AG08395 (cell line): ENCODE results near the gene SSTR4.

Experiments used
- DNase-seq: peaks from one replicate; pipeline ENCODE4 v3.0.0; 2012; ENCODE audit warnings: mixed read lengths, low spot score

The SSTR4 gene

GRCh38 chr20:23065266-23066201 lies 30.4 kb downstream of the SSTR4 start:
- no peak for DNase-seq

- no peak for DNase-seq
These were observed 31.7 kb downstream of the SSTR4 start for GRCh38 chr20:23066772-23067171.

- DNase-seq: no peak
These were observed 33.2 kb downstream of the SSTR4 start for GRCh38 chr20:23068283-23068682.

DNA sequence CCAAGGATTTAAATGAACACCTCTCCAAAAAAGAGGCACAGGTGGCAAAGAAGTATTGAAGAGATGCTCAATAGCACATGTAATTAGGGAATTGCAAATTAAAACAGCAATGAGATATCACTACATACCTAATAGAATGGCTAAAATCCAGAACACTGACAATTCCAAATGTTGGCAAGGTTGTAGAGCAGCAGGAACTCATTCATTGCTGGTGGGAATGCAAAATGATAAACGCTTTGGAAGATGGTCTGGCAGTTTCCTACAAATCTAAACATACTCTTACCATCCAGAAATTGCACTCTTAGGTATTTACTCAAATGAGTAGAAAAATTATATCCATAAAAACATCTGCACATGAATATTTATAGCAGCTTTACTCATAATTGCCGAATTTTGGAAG lies 34.0 kb downstream of the SSTR4 start:
- DNase-seq: no peak

DNA sequence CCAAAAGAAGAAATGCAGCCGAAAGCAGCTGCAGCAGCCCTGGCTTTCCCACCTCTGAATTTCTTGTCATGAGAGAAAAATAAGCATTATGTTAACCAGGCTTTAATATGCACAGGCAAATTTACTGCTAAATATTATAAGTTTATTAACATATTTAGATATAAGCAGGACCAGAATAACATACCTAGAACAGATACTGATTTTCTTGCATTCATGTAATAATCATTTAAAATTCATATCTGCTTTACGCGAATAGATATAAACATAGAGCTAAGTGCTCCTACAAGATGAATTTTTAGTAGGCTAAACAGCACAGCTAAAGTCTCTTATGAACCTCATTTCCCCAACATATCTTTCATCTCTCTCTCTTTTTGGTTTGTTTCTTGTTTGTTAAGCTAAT lies 36.3 kb downstream of the SSTR4 start:
- no peak for DNase-seq

GRCh38 chr20:23071996-23072395 lies 36.9 kb downstream of the SSTR4 start:
- no peak for DNase-seq

- no peak for DNase-seq
These were observed 37.9 kb downstream of the SSTR4 start for GRCh38 chr20:23072892-23073586.

DNA sequence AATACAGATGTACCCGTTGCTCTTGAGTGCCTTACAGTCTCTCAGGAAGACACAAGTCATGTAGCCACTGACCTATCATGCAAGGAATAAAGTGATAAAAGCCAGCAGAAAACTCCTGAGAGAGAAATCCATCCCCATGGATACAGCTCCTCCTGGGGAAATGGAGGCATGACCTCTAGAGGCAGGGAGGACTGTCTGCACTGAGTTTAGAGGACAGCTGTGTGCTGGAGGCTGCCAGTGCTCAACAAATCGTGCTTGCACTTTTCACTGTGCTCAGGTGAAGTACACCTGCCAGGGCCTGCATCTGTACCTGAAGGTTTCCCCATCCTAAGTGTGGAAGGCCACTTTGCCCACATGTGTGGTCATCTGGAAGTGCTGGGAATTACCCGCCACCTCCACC lies 38.9 kb downstream of the SSTR4 start:
- DNase-seq: no peak

DNA sequence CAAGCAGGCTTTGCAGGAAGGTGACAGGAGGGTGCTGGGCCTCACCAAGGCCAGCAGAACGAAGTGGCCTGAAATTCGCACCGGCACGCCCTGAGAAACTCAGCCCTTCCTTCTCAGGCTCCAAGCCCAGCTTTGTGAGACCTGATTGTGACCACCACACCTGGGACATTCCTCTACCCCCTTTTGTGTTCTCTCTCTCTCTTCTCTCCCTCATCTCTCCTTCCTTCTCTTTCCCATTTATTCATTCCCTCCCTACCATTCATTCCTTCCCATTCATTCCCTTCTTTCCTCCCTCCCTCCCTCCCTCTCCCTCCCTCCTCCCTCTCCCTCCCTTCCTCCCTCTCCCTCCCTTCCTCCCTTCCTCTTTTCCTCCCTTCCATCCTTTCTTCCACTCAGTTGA lies 42.2 kb downstream of the SSTR4 start:
- DNase-seq: no peak

DNA sequence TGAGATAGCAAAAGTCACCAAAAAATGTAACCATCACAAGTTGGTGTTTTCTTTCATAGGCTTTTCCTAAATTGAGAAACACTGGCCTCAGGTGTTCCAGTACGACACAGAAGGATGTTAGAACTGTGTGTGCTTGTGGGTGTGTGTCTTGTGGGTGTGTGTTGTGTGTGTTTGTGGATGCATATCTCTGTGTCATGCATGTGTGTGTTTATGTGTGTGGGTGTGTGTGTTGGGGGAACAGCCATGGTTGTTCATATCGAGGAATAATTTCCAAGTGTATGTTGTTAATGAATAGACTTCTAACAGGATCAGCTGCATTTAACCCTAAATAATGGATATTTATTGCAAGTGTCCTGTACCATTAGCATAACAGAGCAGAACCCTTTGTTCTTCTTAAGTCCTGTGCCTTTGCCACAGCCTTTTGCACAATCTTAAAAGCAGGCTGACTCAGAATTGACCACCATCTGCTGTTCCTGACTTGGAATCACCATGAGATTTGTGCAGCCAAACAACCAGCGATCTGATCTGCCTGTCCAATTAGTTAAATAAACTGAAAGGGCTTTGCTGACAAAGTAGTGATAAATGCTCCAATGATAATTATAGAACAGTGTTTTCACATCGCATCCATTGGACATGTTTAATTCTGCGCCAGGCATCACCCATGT lies 43.4 kb downstream of the SSTR4 start:
- peak; percentile 12 for DNase-seq

- DNase-seq: no peak
These were observed 43.9 kb downstream of the SSTR4 start for GRCh38 chr20:23079016-23079351.

DNA sequence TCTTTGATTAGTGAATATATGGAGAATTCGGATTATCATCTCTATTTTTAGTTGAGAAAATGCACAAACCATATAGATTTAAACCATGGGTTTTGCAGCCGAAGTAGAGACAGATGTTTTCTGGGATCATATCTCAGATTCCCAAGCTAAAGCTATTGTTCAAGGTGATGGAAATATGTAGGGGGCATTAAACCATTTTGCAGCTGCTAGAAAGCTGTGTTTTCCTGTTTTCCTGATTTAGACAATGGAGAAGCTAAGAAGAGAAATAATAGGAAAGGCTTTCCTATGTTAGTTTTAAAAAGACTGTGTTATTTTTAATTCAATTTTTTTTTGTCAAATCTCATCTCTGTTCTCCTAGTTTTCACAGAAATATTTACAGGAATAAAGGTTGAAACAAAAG lies 44.8 kb downstream of the SSTR4 start:
- no peak for DNase-seq

GRCh38 chr20:23080521-23080920 lies 45.4 kb downstream of the SSTR4 start:
- DNase-seq: no peak

GRCh38 chr20:23081263-23081819 lies 46.2 kb downstream of the SSTR4 start:
- DNase-seq: no peak

GRCh38 chr20:23082846-23083552 lies 47.9 kb downstream of the SSTR4 start:
- no peak for DNase-seq

GRCh38 chr20:23083553-23084220 lies 48.6 kb downstream of the SSTR4 start:
- DNase-seq: no peak

- DNase-seq: no peak
These were observed 49.3 kb downstream of the SSTR4 start for GRCh38 chr20:23084282-23084844.

DNA sequence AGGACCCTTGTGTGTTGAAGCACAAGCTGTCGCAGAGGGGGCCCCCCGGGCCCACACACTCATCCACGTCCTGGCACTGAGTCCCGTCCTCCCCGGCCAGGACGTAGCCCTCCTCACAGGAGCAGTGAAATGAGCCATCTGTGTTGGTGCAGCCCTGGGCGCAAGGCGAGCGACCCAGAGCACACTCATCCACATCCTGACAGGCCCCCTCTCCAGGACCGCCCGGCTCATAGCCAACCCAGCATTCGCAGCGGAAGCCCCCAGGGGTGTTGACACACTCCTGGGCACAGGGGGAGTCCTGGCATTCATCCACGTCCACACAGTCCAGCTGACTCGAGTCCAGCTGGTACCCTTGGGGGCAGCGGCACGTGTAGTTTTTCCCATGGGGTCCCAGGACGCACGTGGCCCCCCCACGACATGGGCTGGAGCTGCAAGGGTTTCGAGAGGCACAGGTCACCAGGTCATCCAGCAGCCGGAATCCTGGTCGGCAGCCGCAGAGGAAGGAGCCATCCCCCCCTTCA lies 49.8 kb downstream of the SSTR4 start:
- DNase-seq: no peak

GRCh38 chr20:23085436-23086055 lies 50.4 kb downstream of the SSTR4 start:
- no peak for DNase-seq

DNA sequence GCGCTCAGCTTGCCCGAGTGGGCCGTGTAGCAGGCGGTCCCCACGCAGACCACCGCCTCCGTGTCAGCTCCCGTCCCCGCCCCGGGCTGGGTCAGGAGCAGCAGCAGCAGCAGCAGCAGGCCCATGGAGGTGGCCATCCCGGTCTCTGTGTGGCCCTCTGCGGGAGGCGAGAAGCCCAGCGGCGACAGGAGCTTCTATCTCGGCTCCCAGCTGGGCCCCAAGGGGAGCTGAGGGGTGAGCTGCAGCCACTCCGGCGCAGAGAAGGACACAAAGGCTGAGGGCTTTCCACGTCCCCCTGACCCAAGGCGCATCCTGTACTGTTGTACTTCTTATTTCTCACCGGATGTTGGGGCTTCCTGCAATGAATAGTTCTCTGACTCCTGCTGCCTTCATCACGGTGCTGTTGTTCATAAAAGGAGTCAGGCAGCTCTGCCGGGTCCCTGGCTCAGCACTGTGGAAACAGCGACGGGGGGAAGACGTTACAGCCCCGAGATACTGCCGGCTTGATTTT lies 51.0 kb downstream of the SSTR4 start, which contains the start of gene CD93:
Gene CD93 (minus strand): TSS at position 269 of the 511 bp plus-strand sequence. CDS start 132 bp downstream, at position 137.
- DNase-seq: no peak
